ENCODE data around the gene SEPSECS. TPM values are rescaled to one million over a fixed set of nuclear protein-coding genes. Genes with fewer than 3 reads are reported as not detected.

SEPSECS gene
- total RNA-seq, 1 experiment from 2014 or later: 5.2 TPM

GRCh38 chr4:25155947-25156346 is 4.3 kb downstream of the SEPSECS start:
- DNase-seq (ENCODE audit: low read depth): no peak

DNA sequence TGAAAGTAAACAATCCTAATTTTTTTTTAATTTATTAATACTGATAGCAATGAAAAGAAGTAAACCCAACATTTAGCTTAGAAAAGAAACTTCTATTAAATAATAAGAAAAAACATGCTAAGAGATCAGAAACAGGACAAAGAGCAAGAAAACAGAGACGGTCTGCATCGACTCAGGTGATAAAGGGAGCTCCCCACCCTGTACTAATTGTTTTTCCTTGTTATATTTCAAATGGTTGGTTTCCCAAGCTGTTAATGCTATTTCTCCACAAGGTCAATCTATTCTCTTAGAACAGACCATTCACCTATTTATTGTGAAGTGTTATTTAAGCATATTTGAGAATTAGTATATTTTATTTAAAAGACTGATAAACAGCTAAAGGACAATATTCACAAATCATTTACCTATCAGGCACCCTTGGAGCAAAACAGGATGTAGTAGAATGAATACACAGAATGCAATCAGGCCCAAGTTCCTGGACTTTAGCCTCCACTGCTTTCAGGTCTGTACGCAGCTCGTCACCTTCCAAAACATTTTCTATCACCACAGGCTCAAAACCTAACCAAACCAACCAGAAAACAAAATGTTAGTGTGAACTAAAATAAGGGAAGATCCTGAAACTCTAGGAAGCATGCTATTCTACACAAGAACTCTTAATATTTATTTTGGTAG is 5.5 kb downstream of the SEPSECS start:
- DNase-seq (ENCODE audit: low read depth): no peak

- no peak for DNase-seq (ENCODE audit: low read depth)
Observed at GRCh38 chr4:25146076-25146475, 14.2 kb downstream of the SEPSECS start.

GRCh38 chr4:25144870-25145481 is 15.3 kb downstream of the SEPSECS start:
- DNase-seq (ENCODE audit: low read depth): peak; percentile 26

DNA sequence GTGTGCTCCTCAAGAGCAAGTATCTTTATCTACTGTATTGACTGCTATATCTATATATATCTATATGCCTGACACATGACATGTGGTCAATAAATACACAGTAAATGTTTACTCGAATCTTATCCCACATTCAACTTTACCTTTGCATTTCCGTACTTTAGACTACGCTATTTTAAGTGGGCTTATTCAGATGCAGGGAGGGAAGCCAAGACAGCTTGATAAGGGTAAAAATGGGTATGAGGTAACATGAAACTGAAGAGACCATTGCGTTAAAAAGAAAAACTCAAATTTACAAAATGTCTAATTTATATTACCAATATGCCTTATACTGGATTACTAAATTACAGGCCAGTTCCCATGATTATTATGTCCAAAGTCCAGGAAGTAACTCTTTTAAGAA is 17.8 kb downstream of the SEPSECS start:
- DNase-seq (ENCODE audit: low read depth): no peak

- DNase-seq (ENCODE audit: low read depth): no peak
Observed at GRCh38 chr4:25141592-25141991, 18.7 kb downstream of the SEPSECS start.

DNA sequence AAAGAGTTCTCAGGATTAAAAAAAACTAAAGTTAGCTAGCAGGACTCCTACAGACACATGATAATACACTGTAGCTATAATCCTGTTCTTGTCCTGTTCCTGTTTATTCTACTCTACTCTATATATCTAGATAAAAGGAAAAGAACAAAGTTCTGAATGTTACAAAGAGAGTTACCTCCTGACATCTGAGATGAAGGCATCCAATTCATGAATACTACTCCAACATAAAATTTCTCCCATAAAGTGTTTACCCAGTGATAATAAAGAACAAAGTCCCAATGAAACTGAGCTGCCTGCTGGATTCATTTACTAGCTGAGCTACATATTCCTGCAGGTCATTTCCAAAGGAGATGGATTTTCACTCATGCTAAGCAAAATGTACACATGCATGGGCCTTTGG is 27.1 kb downstream of the SEPSECS start:
- DNase-seq (ENCODE audit: low read depth): no peak

DNA sequence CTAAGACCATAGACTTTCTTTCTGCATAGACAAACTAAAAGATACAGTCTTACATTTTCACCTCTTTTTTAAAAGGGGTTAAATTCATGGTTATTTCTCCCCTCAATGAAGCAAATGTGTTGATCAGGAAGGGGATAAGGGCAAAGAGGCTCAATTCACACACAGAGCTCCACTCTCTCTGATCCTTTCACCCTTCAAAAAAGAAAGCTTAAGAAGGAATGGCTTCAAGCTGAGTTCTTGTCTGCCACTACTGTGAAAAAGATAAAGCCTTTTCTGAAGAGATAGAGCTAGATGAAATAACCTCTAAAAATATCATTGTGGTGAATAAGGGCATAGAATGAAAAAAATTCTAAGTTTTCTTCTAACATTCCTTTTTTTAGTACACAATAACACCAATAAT is 28.3 kb downstream of the SEPSECS start:
- DNase-seq (ENCODE audit: low read depth): no peak

DNA sequence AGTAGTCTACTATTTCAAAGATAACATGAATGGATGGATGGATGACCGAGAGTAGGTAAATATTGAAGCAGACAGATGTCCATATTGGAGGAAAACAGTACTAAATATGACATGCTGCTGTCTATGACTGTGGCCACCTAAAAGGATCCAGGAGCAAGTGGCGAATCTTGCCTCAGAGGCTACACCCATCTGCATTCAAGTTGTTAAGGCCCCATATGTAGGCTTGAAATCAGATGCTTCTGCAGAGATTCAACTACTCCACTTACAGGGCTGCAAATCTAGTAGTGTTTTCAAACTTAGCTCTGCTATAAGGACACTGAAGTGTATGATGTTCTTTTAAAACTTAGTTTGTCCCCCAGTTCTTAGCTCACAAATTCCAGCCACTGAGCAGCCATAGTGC is 28.9 kb downstream of the SEPSECS start:
- DNase-seq (ENCODE audit: low read depth): no peak

- DNase-seq (ENCODE audit: low read depth): no peak
Observed at GRCh38 chr4:25129917-25130316, 30.3 kb downstream of the SEPSECS start.

DNA sequence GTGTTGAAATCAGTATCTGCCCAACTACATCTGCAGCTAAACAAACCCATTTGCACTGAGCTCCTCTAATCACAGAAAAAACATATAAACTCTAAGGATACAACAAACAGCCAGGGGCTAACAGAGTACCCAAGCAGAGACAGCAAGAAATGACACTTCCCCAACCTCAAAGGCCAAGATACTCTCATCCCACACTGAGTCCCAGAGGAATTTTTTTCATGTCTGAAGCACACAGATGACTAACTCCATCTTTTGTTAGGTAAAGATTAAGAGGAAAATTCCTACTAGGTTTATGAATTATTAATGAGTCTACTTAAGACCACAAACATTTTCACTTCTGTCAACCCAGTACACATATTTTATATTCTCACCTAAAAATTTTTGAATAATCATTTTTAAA is 31.6 kb downstream of the SEPSECS start:
- peak; percentile 33 for DNase-seq (ENCODE audit: low read depth)

- DNase-seq (ENCODE audit: low read depth): no peak
Observed at GRCh38 chr4:25123236-25123635, 37.0 kb downstream of the SEPSECS start.

- peak; percentile 74 for DNase-seq (ENCODE audit: low read depth)
Observed at GRCh38 chr4:25120146-25120940, 39.9 kb downstream of the SEPSECS start.

DNA sequence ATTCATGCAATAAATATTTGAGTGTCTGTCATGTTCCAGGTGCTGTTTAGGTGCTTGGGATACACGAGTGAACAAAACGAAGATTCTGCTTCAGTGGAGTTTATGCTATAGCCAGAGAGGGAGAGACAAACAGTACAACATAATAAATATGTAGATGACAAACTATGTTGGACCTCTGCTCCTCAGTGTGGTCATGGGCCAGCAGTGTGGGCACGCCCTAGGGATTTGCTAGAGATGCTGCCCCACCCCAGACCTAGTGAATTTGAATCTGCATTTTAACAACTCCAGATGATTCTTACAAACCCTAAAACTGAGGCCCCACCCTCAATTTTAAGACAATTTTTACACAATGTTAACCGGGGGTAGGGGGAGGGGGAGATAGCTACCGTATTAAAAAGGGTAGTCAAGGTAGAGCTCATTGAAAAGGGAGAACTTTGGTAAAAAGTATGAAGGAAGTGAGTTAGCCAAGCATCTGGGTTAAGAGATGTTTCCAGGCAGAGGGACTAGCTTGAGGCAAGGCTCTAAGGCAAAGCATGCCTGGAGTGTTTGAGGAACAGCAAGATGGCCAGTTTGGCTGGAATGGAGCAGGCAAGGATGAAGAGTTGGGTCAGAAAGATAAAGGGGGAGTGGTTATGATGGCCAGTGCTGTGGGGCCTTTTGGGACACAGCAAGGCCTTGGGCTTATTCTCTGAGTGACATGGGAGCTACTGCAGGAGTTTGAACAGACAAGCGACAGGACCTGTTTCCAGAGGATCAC is 42.4 kb downstream of the SEPSECS start:
- DNase-seq (ENCODE audit: low read depth): no peak

DNA sequence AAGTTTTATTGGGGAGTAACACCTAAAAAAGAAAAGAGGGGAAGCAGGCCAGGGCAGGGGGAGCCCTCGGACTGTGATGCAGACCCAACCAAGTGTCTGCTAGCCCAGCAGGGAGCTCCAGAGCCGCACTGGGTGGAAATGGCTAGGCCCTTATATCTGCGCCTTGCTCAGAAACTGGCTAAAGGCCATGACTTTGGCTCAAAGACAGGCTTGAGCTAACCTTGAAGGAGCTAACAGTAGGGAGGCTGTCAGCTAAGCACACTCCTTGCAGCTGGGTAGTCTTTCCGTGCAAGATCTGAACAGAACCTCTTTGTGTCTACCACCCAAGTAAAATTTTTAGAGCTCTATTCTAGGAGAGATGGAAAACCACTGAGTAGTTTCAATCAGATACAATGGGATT is 43.0 kb downstream of the SEPSECS start:
- no peak for DNase-seq (ENCODE audit: low read depth)

- DNase-seq (ENCODE audit: low read depth): peak; percentile 74
Observed at GRCh38 chr4:25113915-25114904, 46.0 kb downstream of the SEPSECS start.

- DNase-seq (ENCODE audit: low read depth): no peak
Observed at GRCh38 chr4:25112995-25113380, 47.3 kb downstream of the SEPSECS start.

DNA sequence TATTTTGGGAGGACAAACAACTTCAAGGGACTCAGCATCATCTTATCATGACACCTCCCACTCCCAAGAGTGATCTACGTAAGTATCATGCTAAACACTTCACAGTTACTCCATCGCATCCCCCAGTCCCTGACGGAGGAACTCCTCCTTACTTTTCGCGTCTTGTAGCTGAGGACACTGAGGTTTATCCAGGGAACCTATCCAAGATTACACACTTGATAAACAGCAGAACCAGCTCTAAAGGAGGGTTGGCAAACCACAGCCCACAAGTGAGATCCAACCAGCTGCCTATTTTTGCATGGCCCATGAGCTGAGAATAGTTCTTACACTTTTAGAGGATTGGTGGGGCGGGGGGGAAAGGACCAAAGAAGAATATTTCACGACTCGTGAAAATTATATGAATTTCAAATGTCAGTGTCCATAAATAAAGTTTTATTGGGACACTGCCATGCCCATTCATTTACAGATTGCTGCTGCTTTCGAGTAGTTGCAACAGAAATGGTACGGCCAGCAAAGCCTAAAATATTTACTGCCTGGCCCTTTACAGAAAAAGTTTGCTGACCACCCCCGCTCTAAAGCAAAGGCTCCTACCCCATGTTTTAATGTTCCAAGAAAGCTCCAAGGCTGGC is 47.8 kb downstream of the SEPSECS start:
- DNase-seq (ENCODE audit: low read depth): peak; percentile 22

GRCh38 chr4:25111648-25112196 is 48.5 kb downstream of the SEPSECS start:
- DNase-seq (ENCODE audit: low read depth): no peak
